Heart right ventricle (tissue), 16 donors: ENCODE data around the gene RAB10. TPM values are rescaled to one million over a fixed set of nuclear protein-coding genes. Genes with fewer than 3 reads are reported as not detected.

Experiments used
- ATAC-seq, 8 donors: fragments of 200-7000 bp; cut with Tn5 transposase; one replicate each; pipeline ENCODE4 v1.9.1; 2020; ENCODE audit warnings: mild to moderate bottlenecking in 8 of 8, moderate library complexity in 8 of 8, moderate number of reproducible peaks in 1 of 8
- DNase-seq, 2 donors: peaks; one replicate each; pipeline ENCODE4 v3.0.0-alpha.2; 2020
- H3K27ac ChIP-seq, 10 donors: fragments of 200-600 bp; sonication (generic) in 2 of 10; one replicate each; pipeline versions ENCODE4 v1.5.0 to v1.8.0; 2020 to 2022; ENCODE audit warnings: mild to moderate bottlenecking in 3 of 10
- H3K27me3 ChIP-seq, 7 donors: fragments of 200-600 bp; one replicate each; pipeline ENCODE4 v1.8.0; 2021 to 2022; ENCODE audit warnings: mild to moderate bottlenecking in 2 of 7
- H3K36me3 ChIP-seq, 9 donors: fragments of 200-600 bp; sonication (generic) in 1 of 9; one replicate each; pipeline versions ENCODE4 v1.5.0 to v1.8.0; 2020 to 2022; ENCODE audit warnings: mild to moderate bottlenecking in 2 of 9
- H3K4me1 ChIP-seq, 9 donors: fragments of 200-600 bp; sonication (generic) in 1 of 9; one replicate each; pipeline versions ENCODE4 v1.5.0 to v1.8.0; 2020 to 2022; ENCODE audit warnings: mild to moderate bottlenecking in 4 of 9
- H3K4me3 ChIP-seq, 10 donors: fragments of 200-600 bp; sonication (generic) in 2 of 10; one replicate each; pipeline versions ENCODE4 v1.5.0 to v1.8.0; 2020 to 2022; ENCODE audit warnings: mild to moderate bottlenecking in 7 of 10, moderate library complexity in 2 of 10
- H3K9me3 ChIP-seq, 11 donors: fragments of 200-600 bp in 10 of 11; sonication (generic) in 2 of 11; one replicate each; pipeline versions ENCODE4 v1.5.0 to v1.8.0; 2013 to 2022; ENCODE audit warnings: mild to moderate bottlenecking in 2 of 11, control low read depth in 1 of 11, moderate library complexity in 1 of 11
- WGBS, 2 donors: extraction: QIAGEN DNeasy Blood & Tissue Kit; methylation state at CpG; one replicate each; pipeline ENCODE4 v1.1.7; 2013; ENCODE audit warnings: inconsistent platforms in 1 of 2; 5-methylcytosine and 5-hydroxymethylcytosine counted together
- intact Hi-C, 10 donors: fragments of 100-400 bp; cut with DNase I; formaldehyde crosslinking; loops; one replicate each; pipeline versions ENCODE4 v1.11.1 to v1.14.2; 2022
- polyA plus RNA-seq, 2 donors: library from polyadenylated mRNA; stranded (reverse); fragments of 200-250 nt; gene quantifications; one replicate each; pipeline ENCODE4 v1.2.3, GENCODE V29; 2013
- total RNA-seq, 10 donors: library from RNA; stranded (reverse); fragmentation: NEBNext Ultra II Directional in 3 of 10; extraction: Animal tissue kit (Norgen Biotek cat#: 25700) in 3 of 10; gene quantifications; one replicate each; pipeline versions ENCODE4 v1.2.1 to v1.2.4, GENCODE V29; 2021 to 2023
- TF ChIP-seq, protein P1 (sequence below), 9 donors: fragments of 200-600 bp; sonication (generic) in 2 of 9; IDR thresholded peaks; one replicate each; pipeline versions ENCODE4 v1.5.0 to v1.8.0; 2021 to 2022; ENCODE audit warnings: antibody characterized with exemption in 9 of 9, mild to moderate bottlenecking in 5 of 9, moderate library complexity in 1 of 9
- donor health status: Arrhythmogenic right ventricular cardiomyopathy.
- donor health status: ischemic (EF 13 %, LVEDD 7.1; RV severe dilation, severe dysfunction).
- donor health status: healthy with polysubstance abuse.
- donor health status: DM: no; HTN: yes; CAD: no.
- donor health status: DM: no; HTN: no; CAD: no.
- donor health status: ischemic (EF 25% LVEDD 6.9; RV normal size, moderate dysfunction).
- donor health status: ischemic (EF 25% LVEDD 5.7; RV mildly dilated, moderate dysfunction).
- donor health status: healthy.
- donor health status: DM: yes; HTN: yes; CAD: no.
- donor health status: Ischemic cardiomyopathy.
- donor health status: ischemic (EF 35%, LVEDD 5.7; RV mildly dilated, moderate dysfunction).
- donor health status: nonischemic (EF 11% LVEDD 7.7; RV severe dilation, severe dysfunction).
- donor health status: DM: yes; HTN: yes; CAD: no.
- donor health status: PGD.
- donor health status: ischemic (EF 29% LVEDD 5.4; RV normal size, mild dysfunction).
- donor health status: nonischemic (EF 23%, LVEDD 6.1; RV moderate dilation, normal function).

RAB10 gene
- total and polyA plus RNA-seq, 12 donors, result 32.2 to 110 (median 94.2) TPM

DNA sequence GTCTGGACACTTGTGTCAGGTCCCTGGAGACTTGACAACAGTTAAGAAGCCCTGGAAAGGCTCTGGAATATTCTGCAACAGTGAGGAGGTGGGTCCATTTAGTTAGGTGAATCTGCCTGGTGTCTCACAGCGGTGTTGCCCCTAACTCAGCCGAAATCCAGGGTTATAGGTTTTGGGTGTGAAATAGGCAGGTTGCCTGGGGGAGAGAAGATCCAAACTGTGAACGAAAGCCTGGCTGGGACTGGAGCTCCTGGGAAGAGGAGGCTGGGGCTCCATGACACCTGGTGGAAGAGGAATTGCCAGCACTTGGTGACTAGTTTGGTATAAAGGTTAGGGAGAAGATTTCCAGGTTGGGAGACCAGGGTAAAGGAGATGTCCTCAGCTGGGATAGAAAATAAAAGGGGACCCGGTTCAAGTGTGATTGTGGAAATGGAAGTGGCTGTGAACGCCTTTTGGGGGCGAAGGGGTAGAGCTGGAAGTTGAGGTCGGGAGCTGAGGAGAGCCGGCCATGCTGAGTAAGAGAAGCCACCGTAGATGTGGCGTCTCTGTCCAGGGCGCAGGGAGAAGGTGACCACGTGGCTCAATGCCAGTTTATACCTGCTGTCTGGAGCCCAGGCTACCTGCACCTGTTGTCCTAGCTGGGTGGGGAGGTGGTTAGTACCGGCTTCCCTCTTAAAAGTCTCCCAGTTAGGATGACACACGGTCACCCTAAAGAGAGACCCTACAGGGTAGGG lies 136.0 kb downstream of the RAB10 start:
- Histone ChIP-seq H3K27ac (no peak overlapping the region), H3K9me3 (no peaks in the 10 kb centered on the region), H3K36me3 (no peaks in the 10 kb centered on the region), H3K27me3 (peaks cover 12 to 41% (median 30%) of the 10 kb centered on the region in 7 donors), H3K4me3 (no peak overlapping the region), H3K4me1 (peaks cover 0 to 15% (median 11%) of the 10 kb centered on the region in 9 donors)
- ATAC-seq (no peak), DNase-seq (no peak)
- 85% methylated on average over 14 of the region's 14 CpGs for WGBS, 2 donors
- TF ChIP-seq, protein P1, sequence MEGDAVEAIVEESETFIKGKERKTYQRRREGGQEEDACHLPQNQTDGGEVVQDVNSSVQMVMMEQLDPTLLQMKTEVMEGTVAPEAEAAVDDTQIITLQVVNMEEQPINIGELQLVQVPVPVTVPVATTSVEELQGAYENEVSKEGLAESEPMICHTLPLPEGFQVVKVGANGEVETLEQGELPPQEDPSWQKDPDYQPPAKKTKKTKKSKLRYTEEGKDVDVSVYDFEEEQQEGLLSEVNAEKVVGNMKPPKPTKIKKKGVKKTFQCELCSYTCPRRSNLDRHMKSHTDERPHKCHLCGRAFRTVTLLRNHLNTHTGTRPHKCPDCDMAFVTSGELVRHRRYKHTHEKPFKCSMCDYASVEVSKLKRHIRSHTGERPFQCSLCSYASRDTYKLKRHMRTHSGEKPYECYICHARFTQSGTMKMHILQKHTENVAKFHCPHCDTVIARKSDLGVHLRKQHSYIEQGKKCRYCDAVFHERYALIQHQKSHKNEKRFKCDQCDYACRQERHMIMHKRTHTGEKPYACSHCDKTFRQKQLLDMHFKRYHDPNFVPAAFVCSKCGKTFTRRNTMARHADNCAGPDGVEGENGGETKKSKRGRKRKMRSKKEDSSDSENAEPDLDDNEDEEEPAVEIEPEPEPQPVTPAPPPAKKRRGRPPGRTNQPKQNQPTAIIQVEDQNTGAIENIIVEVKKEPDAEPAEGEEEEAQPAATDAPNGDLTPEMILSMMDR (IDR thresholded peaks at IDR 0.05), result no peak
- intact Hi-C loops, result no loop called here

DNA sequence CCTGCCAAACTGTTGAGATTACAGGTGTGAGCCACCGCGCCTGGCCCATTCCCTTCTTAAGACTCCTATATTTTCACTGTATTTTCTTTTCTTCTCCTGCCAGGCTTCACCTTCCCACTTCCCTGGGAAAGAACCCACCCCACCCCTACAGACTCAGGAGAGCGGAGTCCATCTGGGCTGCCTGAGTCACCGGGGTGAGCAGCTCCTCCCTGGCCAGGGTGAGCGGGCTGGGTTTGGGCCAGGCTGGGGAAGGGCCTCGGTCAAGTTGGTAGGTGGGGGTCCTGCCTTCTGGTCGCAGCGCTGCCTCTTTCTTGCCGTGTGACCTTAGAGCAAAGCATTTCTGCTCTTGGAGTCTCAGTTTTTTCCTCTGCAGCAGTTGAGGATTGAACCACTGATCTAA lies 136.9 kb downstream of the RAB10 start:
- no peak overlapping the region for H3K27ac ChIP-seq
- H3K27me3 ChIP-seq, result peaks cover 12 to 50% (median 36%) of the 10 kb centered on the region in 7 donors
- no peaks in the 10 kb centered on the region for H3K9me3 ChIP-seq
- TF ChIP-seq, protein P1 (IDR thresholded peaks at IDR 0.05), result no peak
- H3K36me3 ChIP-seq, result no peaks in the 10 kb centered on the region
- WGBS, 2 donors, result 88 to 93% methylated on average over 9 of the region's 9 CpGs
- no peak for DNase-seq
- peaks cover 0 to 15% (median 11%) of the 10 kb centered on the region in 9 donors for H3K4me1 ChIP-seq
- ATAC-seq, result no peak
- intact Hi-C loops, result no loop called here
- H3K4me3 ChIP-seq, result no peak overlapping the region

DNA sequence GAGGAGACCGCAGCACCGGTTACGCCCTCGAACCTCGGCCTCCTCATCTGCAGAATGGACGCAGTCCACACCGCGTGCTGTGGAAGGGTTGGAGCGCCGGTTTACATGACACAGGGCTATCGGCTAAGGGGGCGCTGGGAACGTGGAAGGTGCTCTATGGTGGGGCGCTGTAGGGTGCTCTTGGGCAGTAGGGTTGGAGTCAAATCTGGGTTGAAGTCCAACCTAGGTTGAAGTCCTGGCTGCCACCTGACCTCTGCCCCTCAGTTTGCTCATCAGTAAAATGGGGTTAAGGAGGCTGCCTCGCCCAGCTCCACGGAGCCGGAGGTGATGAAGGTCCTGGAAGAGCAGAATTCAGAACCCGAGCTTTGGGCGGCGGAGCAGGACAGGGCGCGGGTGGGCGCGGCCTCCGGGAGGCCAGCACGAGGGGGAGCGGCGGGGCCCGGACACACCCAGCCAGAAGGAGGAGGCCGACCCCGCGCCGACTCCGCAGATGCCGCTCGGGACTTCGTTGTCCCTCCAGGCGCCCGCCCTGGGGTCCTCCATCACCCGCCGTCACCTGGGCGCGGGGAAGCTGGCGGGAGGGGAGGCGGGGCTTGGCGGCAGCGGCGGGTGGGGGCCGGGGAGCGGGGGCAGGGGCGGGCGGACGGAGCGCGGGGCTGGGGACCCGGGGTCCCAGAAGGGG lies 138.4 kb downstream of the RAB10 start:
- Histone ChIP-seq H3K36me3 (no peaks in the 10 kb centered on the region), H3K9me3 (no peaks in the 10 kb centered on the region), H3K27ac (no peak overlapping the region), H3K4me1 (peaks cover 0 to 15% (median 11%) of the 10 kb centered on the region in 9 donors), H3K27me3 (peaks cover 12 to 50% (median 39%) of the 10 kb centered on the region in 7 donors), H3K4me3 (peak overlapping the region in 8 of 10 donors; percentile 12 to 45 (median 30))
- ATAC-seq (no peak), DNase-seq (no peak)
- intact Hi-C loops, result no loop called here
- TF ChIP-seq, protein P1 (IDR thresholded peaks at IDR 0.05), result no peak
- WGBS, 2 donors, result 17 to 18% methylated on average over 38 to 56 of the region's 56 CpGs

DNA sequence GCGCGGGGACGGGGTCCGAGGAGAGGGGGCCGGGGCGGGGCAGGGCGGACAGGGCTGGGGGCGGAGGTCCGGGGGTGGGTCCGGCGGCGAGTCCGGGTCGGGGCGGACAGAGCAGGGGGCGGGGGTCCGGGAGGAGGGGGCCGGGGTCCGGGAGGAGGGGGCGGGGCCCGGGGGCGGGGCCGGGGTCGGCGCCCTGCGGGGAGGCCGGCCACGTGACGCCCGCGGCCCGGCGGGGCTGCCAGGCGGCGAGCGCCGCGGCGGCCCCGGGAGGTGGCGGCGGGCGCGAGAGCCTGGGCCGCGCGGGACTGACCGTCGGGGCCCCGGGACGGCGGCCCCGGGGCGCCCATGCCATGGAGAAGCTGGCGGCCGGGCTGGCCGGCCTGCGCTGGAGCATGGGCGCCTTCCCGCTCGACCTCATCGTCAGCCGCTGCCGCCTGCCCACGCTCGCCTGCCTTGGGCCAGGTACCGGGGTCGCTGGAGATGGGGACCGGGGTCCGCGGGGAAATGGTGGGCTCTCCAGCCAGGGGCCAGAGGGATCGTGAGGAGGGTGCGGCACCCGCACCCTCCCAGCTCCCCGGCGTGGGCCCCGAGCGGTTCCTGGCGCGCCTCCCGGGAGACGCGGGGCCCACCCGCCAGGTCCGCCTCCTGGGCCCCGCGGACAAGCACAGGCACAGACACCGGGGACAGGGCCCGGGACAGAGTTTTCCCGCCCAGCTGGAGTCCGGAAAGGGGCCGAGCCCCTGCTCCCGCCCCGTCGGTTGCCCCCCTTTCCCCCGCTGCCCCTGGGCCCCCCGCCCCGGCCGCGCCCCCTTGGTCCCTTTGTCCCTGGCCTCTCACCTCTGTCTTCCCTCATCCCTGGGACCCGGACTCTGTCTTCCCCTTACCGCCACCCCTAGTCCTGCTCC lies 139.2 kb downstream of the RAB10 start, which contains the start of gene GAREM2:
Gene GAREM2, plus strand, starts transcription at position 218 of the 905 bp plus-strand sequence. Its CDS starts 133 bp downstream, at position 351.
- Histone ChIP-seq H3K27me3 (peaks cover 12 to 50% (median 39%) of the 10 kb centered on the region in 7 donors), H3K27ac (no peak within 1 kb of the TSS), H3K4me3 (peak within 1 kb of the TSS; percentile 18 to 53 (median 42)), H3K36me3 (no peaks in the 10 kb centered on the region), H3K4me1 (peaks cover 0 to 15% (median 11%) of the 10 kb centered on the region in 9 donors), H3K9me3 (no peaks in the 10 kb centered on the region)
- ATAC-seq (peak in 1 of 8 donors; percentile 16), DNase-seq (no peak)
- TF ChIP-seq, protein P1 (IDR thresholded peaks at IDR 0.05), result no peak
- intact Hi-C loops, result no loop called here
- 2% methylated on average over 60 to 86 of the region's 102 CpGs for WGBS, 2 donors
